HCT116 (cell line): ENCODE data around the gene ABI1. TPM values are rescaled to one million over a fixed set of nuclear protein-coding genes. Genes with fewer than 3 reads are reported as not detected.

Source experiments
- ATAC-seq: fragments of 200-7000 bp; cut with Tn5 transposase; 2 replicates; pipeline ENCODE4 v1.9.1; 2020; ENCODE audit warnings: mild to moderate bottlenecking, moderate library complexity
- BruUV-seq: library from RNA; stranded (reverse); fragments of 400-500 nt; replicated peaks from 2 replicates; lab custom pipeline; 2021; lab: Mats Ljungman, UMichigan
- CTCF ChIA-PET: fragments of 300-600 bp; sonication (Branson Sonifier 250); formaldehyde crosslinking; loops from one replicate; lab custom pipeline; 2021; ENCODE audit warnings: antibody characterized with exemption; lab: Charles Lee
- POLR2A ChIA-PET: fragments of 300-600, 350-600 bp; sonication (Branson Sonifier 250); formaldehyde crosslinking; loops from one replicate; lab custom pipeline; 2021; ENCODE audit warnings: antibody characterized with exemption; lab: Charles Lee
- RAD21 ChIA-PET, 2 experiments: fragments of 300-600 bp; sonication (Branson Sonifier 250); formaldehyde crosslinking; loops; one replicate each; lab custom pipeline; 2023; ENCODE audit warnings: low total read pairs in 2 of 2; ENCODE audit not compliant: uncharacterized antibody in 2 of 2, unreplicated experiment in 2 of 2, low non-redundant PET in 1 of 2; lab: Charles Lee
- DNase-seq: peaks from one replicate; pipeline ENCODE4 v3.0.0-alpha.2; 2010; ENCODE audit warnings: low read depth, low spot score
- H2AFZ ChIP-seq: fragments of 200-600 bp; shearing (Covaris generic), sonication (generic); 2 replicates; pipeline ENCODE4 v1.6.1; 2017; ENCODE audit warnings: low read depth, mixed run types, mixed read lengths, antibody characterized with exemption, low read length; ENCODE audit not compliant: poor library complexity, severe bottlenecking
- H3K27ac ChIP-seq: 2 replicates; pipeline ENCODE4 v1.5.1; 2012; ENCODE audit warnings: low read depth, low read length
- H3K27me3 ChIP-seq: fragments of 200-600 bp; sonication (generic); 2 replicates; pipeline ENCODE4 v1.6.1; 2016; ENCODE audit warnings: mixed run types, low read length, mixed read lengths; ENCODE audit not compliant: insufficient read depth
- H3K36me3 ChIP-seq, 2 experiments: fragments of 200-500 bp in 1 of 2; fragments of 200-600 bp in 1 of 2; sonication (Bioruptor generic) in 1 of 2; sonication (generic) in 1 of 2; 2 replicates each; pipeline versions ENCODE4 v1.5.1 to v1.6.1; 2014 to 2016; ENCODE audit warnings: low read length in 2 of 2, inconsistent platforms in 1 of 2, mixed read lengths in 1 of 2, mixed run types in 1 of 2; ENCODE audit not compliant: insufficient read depth in 2 of 2, control insufficient read depth in 1 of 2
- H3K4me1 ChIP-seq, 2 experiments: fragments of 200-600 bp in 1 of 2; sonication (generic) in 1 of 2; 2 replicates each; pipeline versions ENCODE4 v1.5.1 to v1.6.1; 2012 to 2017; ENCODE audit warnings: low read length in 2 of 2, inconsistent platforms in 1 of 2, mild to moderate bottlenecking in 1 of 2, mixed read lengths in 1 of 2, mixed run types in 1 of 2, moderate library complexity in 1 of 2; ENCODE audit not compliant: insufficient read depth in 2 of 2, control insufficient read depth in 1 of 2
- H3K4me2 ChIP-seq: fragments of 200-600 bp; sonication (generic); 2 replicates; pipeline ENCODE4 v1.6.1; 2017; ENCODE audit warnings: mixed run types, low read length, mixed read lengths
- H3K4me3 ChIP-seq, 2 experiments: fragments of 200-600 bp in 1 of 2; sonication (generic) in 1 of 2; replicated peaks in 1 of 2; 2 replicates each; pipeline ENCODE4 v1.5.1; 2011 to 2016; ENCODE audit warnings: low read length in 2 of 2, control low read depth in 1 of 2, low read depth in 1 of 2, mild to moderate bottlenecking in 1 of 2, mixed read lengths in 1 of 2, mixed run types in 1 of 2
- H3K79me2 ChIP-seq: fragments of 200-600 bp; sonication (generic); 2 replicates; pipeline ENCODE4 v1.6.1; 2017; ENCODE audit warnings: mild to moderate bottlenecking, mixed run types, low read length, moderate library complexity, mixed read lengths; ENCODE audit not compliant: insufficient read depth
- H3K9ac ChIP-seq: fragments of 200-600 bp; sonication (generic); 2 replicates; pipeline ENCODE4 v1.6.1; 2016; ENCODE audit warnings: low read length, mixed read lengths
- H3K9me2 ChIP-seq: fragments of 200-600 bp; sonication (generic), shearing (Covaris generic); 2 replicates; pipeline ENCODE4 v1.6.1; 2017; ENCODE audit warnings: mixed run types, mild to moderate bottlenecking, moderate library complexity; ENCODE audit not compliant: insufficient read depth
- H3K9me3 ChIP-seq, 2 experiments: fragments of 200-500 bp in 1 of 2; fragments of 200-600 bp in 1 of 2; sonication (Bioruptor generic) in 1 of 2; sonication (generic) in 1 of 2; 2 replicates each; pipeline ENCODE4 v1.6.1; 2014 to 2017; ENCODE audit warnings: low read length in 2 of 2, mixed read lengths in 2 of 2, inconsistent platforms in 1 of 2, low read depth in 1 of 2, mild to moderate bottlenecking in 1 of 2, mixed run types in 1 of 2, moderate library complexity in 1 of 2; ENCODE audit not compliant: control insufficient read depth in 1 of 2, insufficient read depth in 1 of 2
- H4K20me1 ChIP-seq: fragments of 200-600 bp; sonication (generic), shearing (Covaris generic); 2 replicates; pipeline ENCODE4 v1.6.1; 2017; ENCODE audit warnings: mixed run types, mild to moderate bottlenecking, moderate library complexity; ENCODE audit not compliant: insufficient read depth
- ATF3 ChIP-seq: IDR thresholded peaks from 2 replicates; pipeline ENCODE4 v1.6.1; 2012
- CBX3 ChIP-seq: IDR thresholded peaks from 2 replicates; pipeline ENCODE4 v1.6.1; 2012; ENCODE audit warnings: low read depth
- CEBPB ChIP-seq: IDR thresholded peaks from 2 replicates; pipeline ENCODE4 v1.6.1; 2012; ENCODE audit warnings: low read depth
- CTCF ChIP-seq, 3 experiments: fragments of 200-600 bp in 1 of 3; sonication (generic) in 1 of 3; IDR thresholded peaks in 2 of 3; conservative IDR thresholded peaks in 1 of 3; 2 replicates each; pipeline ENCODE4 v1.5.1; 2012 to 2017; ENCODE audit warnings: low read depth in 2 of 3, low read length in 2 of 3, antibody characterized with exemption in 1 of 3, borderline replicate concordance in 1 of 3, control low read depth in 1 of 3, mild to moderate bottlenecking in 1 of 3, mixed read lengths in 1 of 3, mixed run types in 1 of 3, moderate library complexity in 1 of 3; ENCODE audit not compliant: insufficient read depth in 1 of 3
- EGR1 ChIP-seq: IDR thresholded peaks from 2 replicates; pipeline ENCODE4 v1.6.1; 2012; ENCODE audit warnings: low read depth
- EZH2 ChIP-seq: fragments of 200-600 bp; sonication (generic); IDR thresholded peaks from 2 replicates; pipeline ENCODE4 v1.6.1; 2017; ENCODE audit warnings: antibody characterized with exemption, mixed run types
- EZH2phosphoT487 ChIP-seq: fragments of 200-600 bp; IDR thresholded peaks from 2 replicates; pipeline ENCODE4 v1.6.1; 2018; ENCODE audit warnings: antibody characterized with exemption, borderline replicate concordance
- MAX ChIP-seq: IDR thresholded peaks from 2 replicates; pipeline ENCODE4 v1.6.1; 2012
- POLR2A ChIP-seq: IDR thresholded peaks from 2 replicates; pipeline ENCODE4 v1.7.0; 2011; ENCODE audit warnings: borderline replicate concordance; ENCODE audit not compliant: insufficient read depth, insufficient read length; ENCODE audit errors: extremely low read depth
- POLR2AphosphoS5 ChIP-seq: IDR thresholded peaks from 2 replicates; pipeline ENCODE4 v1.6.1; 2011; ENCODE audit warnings: mild to moderate bottlenecking, low read depth, low read length, moderate library complexity
- RAD21 ChIP-seq: IDR thresholded peaks from 2 replicates; pipeline ENCODE4 v1.6.1; 2012; ENCODE audit warnings: low read depth, mild to moderate bottlenecking
- SIN3A ChIP-seq: IDR thresholded peaks from 2 replicates; pipeline ENCODE4 v1.6.1; 2012; ENCODE audit warnings: low read depth
- SP1 ChIP-seq: IDR thresholded peaks from 2 replicates; pipeline ENCODE4 v1.6.1; 2012; ENCODE audit warnings: low read depth
- SRF ChIP-seq: IDR thresholded peaks from 2 replicates; pipeline ENCODE4 v1.6.1; 2012; ENCODE audit warnings: low read depth
- TCF7L2 ChIP-seq: IDR thresholded peaks from 2 replicates; pipeline ENCODE4 v1.7.0; 2011; ENCODE audit warnings: borderline replicate concordance, inconsistent platforms; ENCODE audit not compliant: insufficient read depth, insufficient read length; ENCODE audit errors: extremely low read depth
- YY1 ChIP-seq: IDR thresholded peaks from 2 replicates; pipeline ENCODE4 v1.6.1; 2011; ENCODE audit warnings: low read length, low read depth, moderate library complexity, mild to moderate bottlenecking; ENCODE audit not compliant: insufficient replicate concordance; ENCODE audit errors: extremely low read depth
- ZBTB33 ChIP-seq: IDR thresholded peaks from 2 replicates; pipeline ENCODE4 v1.6.1; 2011; ENCODE audit warnings: mild to moderate bottlenecking, low read length, moderate library complexity; ENCODE audit not compliant: insufficient replicate concordance; ENCODE audit errors: extremely low read depth
- ZFX ChIP-seq: fragments of 450-650 bp; IDR thresholded peaks from 2 replicates; pipeline ENCODE4 v1.6.1; 2017
- ZNF274 ChIP-seq: fragments of 200-500 bp; sonication (Bioruptor generic); IDR thresholded peaks from 2 replicates; pipeline ENCODE4 v1.6.1; 2014; ENCODE audit warnings: mild to moderate bottlenecking, low read depth, low read length, inconsistent platforms
- intact Hi-C: fragments of 100-400 bp; cut with micrococcal nuclease; formaldehyde crosslinking; loops from 2 replicates; pipeline ENCODE4 v1.10.0; 2022
- total RNA-seq: library from RNA; stranded (reverse); gene quantifications from one replicate; pipeline ENCODE4 v1.2.1, GENCODE V29; 2021; ENCODE audit not compliant: unreplicated experiment

The ABI1 gene
- total RNA-seq, 1 experiment from 2014 or later = 34.8 TPM

DNA sequence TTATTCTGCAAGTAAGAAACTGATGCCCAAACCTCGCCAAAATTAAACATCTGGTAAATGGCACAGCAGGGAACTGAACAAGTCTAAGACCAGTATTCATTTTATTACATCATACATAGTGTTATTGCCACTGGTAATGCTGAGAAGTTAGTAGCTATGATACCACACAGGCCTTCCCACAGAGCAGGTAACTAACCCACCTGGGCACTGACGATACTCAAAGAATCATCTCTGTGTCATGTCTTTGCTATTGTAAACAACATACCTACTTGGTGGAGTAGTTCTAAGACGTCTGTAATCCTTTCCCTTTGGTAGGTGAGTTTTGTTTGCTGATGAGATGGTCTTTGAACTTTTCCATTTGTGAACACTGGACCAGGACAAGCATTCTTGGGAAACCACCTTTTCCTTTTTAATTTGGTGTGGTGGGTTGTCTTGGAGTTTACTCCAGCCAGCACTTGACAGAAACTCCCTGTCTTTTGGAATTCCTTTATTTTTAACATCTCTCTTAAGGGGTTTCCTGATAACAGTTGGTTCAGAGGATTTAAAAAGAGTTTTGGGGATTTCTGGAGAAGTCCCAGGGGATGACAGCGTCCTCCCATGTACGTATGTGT, 122.4 kb downstream of the ABI1 start (continued):
- no peak for TF ChIP-seq ZBTB33
- TF ChIP-seq EGR1 = no peak
- TF ChIP-seq SP1 = no peak
- no peak for TF ChIP-seq SIN3A
- TF ChIP-seq YY1 = no peak

- no TSS peak for BruUV-seq
- DNase-seq (no peak), ATAC-seq (no peak)
- Histone ChIP-seq H3K9ac (no peak overlapping the region), H3K4me3 (no peak overlapping the region), H3K79me2 (no peaks in the 10 kb centered on the region), H3K4me1 (no peaks in the 10 kb centered on the region), H3K27me3 (no peaks in the 10 kb centered on the region), H3K27ac (no peak overlapping the region), H3K9me2 (no peaks in the 10 kb centered on the region), H3K9me3 (no peaks in the 10 kb centered on the region), H3K36me3 (peaks cover 39 to 70% of the 10 kb centered on the region in 2 experiments; a peak in 3 of 4 replicates), H2AFZ (no peak overlapping the region), H4K20me1 (no peaks in the 10 kb centered on the region), H3K4me2 (no peak overlapping the region)
- intact Hi-C loops = no loop called here
- RAD21 ChIA-PET = no interaction called here
- TF ChIP-seq POLR2AphosphoS5 (no peak), EGR1 (no peak), CEBPB (no peak), EZH2phosphoT487 (no peak), SP1 (no peak), CBX3 (no peak), RAD21 (no peak), MAX (no peak), EZH2 (no peak), ATF3 (no peak), ZNF274 (no peak), TCF7L2 (no peak), CTCF (IDR thresholded peaks at IDR 0.05 in 2 of 3, conservative IDR thresholded peaks at IDR 0.05 in 1 of 3; ENCODE audit: borderline replicate concordance in 1 of 3, insufficient read depth in 1 of 3, low read depth in 2 of 3, low read length in 2 of 3) (no peak), ZFX (no peak), POLR2A (no peak), SRF (no peak), ZBTB33 (no peak), YY1 (no peak)
- CTCF ChIA-PET = no interaction called here
- POLR2A ChIA-PET = no interaction called here
Measured at GRCh38 chr10:26737730-26738129, 123.0 kb downstream of the ABI1 start.
